ENCODE results near the gene SYMPK. TPM values are rescaled to one million over a fixed set of nuclear protein-coding genes. Genes with fewer than 3 reads are reported as not detected.

SYMPK gene
- total RNA-seq, 5 donors from 2014 or later (not counting 1 experiment from before 2014, with no cell fraction given), result 89.7 to 102 (median 94.7) TPM

DNA sequence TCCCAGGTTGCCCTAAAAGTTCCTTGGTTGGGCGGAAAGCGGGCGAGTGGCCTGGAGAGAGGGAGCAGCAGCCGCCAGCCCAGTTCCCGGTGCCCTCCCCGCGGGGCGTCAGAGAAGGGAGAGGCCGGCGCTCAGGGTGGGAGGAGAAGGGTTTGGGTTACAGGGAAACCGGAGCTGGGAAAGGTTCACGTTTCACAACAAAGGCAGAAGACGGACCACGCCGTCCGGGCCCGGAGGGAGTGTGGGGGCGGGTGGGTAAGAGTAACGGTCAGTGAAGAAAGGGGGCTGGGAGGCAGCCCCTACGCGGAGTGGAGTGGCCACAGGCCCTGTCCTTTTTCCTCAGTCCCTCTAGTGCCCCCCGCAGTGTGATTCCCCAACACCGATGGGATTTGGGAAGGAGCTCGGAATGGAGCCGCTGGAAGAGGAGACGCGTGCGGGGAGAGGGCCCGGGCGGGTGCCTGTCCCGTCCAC lies 95.5 kb downstream of the SYMPK start:
- H3K9me3 ChIP-seq, result no peaks in the 10 kb centered on the region
- H3K36me3 ChIP-seq (ENCODE audit: control insufficient read depth in 2 of 2, extremely low read depth in 1 of 2, insufficient read depth in 1 of 2, low read length in 1 of 2), result no peaks in the 10 kb centered on the region
- H3K27me3 ChIP-seq (replicated peaks in 1 of 2; ENCODE audit: control insufficient read depth in 2 of 2, extremely low read depth in 1 of 2, insufficient read depth in 2 of 2, low read length in 1 of 2), result peaks cover 0 to 66% of the 10 kb centered on the region in 2 experiments
- WGBS (ENCODE audit: insufficient coverage), result 50% methylated on average over 16 of the region's 31 CpGs
- no peaks in the 10 kb centered on the region for H3K36me3 Mint-ChIP-seq
- ATAC-seq (replicated peaks in 1 of 4) (no peak), DNase-seq (no peak)
- no peaks in the 10 kb centered on the region for H3K9me3 Mint-ChIP-seq
- H3K4me1 ChIP-seq (ENCODE audit: control insufficient read depth in 1 of 2, extremely low read depth in 1 of 2, insufficient read depth in 2 of 2, low read length in 2 of 2), result peaks cover 2 to 35% of the 10 kb centered on the region in 2 experiments
- peaks cover 8 to 20% of the 10 kb centered on the region in 2 donors for H3K27me3 Mint-ChIP-seq
- CTCF ChIA-PET, result interaction anchor here in 1 of 2 donors (0.6 kb wide), 1 partner anchor 16 kb away, joined by 3 read pairs; no protein-coding TSS in a partner anchor
- H3K27ac ChIP-seq (ENCODE audit: low read length), result no peak overlapping the region
- peaks cover 9 to 20% (median 11%) of the 10 kb centered on the region in 3 donors for H3K4me1 Mint-ChIP-seq
- H3K4me3 ChIP-seq (ENCODE audit: control insufficient read depth in 1 of 2, extremely low read depth in 1 of 2, low read length in 1 of 2), result peak overlapping the region in 1 of 2 donors; percentile 34
- H3K4me3 Mint-ChIP-seq, result peak overlapping the region; percentile 43 to 90 (median 44)
- no peak overlapping the region for H3K27ac Mint-ChIP-seq
- POLR2A ChIA-PET, result no interaction called here

DNA sequence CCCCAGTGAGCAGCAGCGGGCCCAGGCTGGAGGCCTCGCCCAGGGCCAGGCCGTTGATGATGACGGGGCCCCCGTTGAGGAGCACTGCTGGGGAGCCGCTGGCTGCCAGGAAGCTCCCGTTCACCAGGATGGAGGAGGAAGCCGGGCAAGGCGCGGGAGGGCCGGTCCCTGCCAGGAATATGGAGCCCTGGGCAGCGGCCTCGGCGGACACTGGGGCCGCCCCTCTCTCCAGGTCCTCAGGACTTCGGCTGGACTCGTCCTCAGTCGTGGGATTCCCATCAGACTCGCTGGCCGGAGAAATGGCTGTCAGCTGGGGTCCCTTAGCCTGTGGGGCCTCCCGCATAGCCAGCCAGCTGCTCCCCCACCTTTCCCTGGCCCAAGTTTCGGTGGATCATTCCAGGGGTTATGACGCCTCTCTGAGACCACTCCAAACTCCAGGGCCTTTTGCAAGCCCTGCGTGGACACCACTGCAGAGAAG lies 96.0 kb downstream of the SYMPK start:
- no peak overlapping the region for H3K4me3 ChIP-seq (ENCODE audit: control insufficient read depth in 1 of 2, extremely low read depth in 1 of 2, low read length in 1 of 2)
- H3K27me3 ChIP-seq (replicated peaks in 1 of 2; ENCODE audit: control insufficient read depth in 2 of 2, extremely low read depth in 1 of 2, insufficient read depth in 2 of 2, low read length in 1 of 2), result peaks cover 0 to 69% of the 10 kb centered on the region in 2 experiments
- peak overlapping the region; percentile 43 to 90 (median 44) for H3K4me3 Mint-ChIP-seq
- no peaks in the 10 kb centered on the region for H3K36me3 Mint-ChIP-seq
- 92% methylated on average over 24 of the region's 24 CpGs for WGBS (ENCODE audit: insufficient coverage)
- no peaks in the 10 kb centered on the region for H3K9me3 ChIP-seq
- CTCF ChIA-PET, result interaction anchor here in 1 of 2 donors (0.6 kb wide), 1 partner anchor 15 kb away, joined by 3 read pairs; no protein-coding TSS in a partner anchor
- no peak overlapping the region for H3K27ac Mint-ChIP-seq
- H3K9me3 Mint-ChIP-seq, result no peaks in the 10 kb centered on the region
- H3K4me1 ChIP-seq (ENCODE audit: control insufficient read depth in 1 of 2, extremely low read depth in 1 of 2, insufficient read depth in 2 of 2, low read length in 2 of 2), result peaks cover 2 to 35% of the 10 kb centered on the region in 2 experiments
- DNase-seq (no peak), ATAC-seq (replicated peaks in 1 of 4) (no peak)
- POLR2A ChIA-PET, result no interaction called here
- no peaks in the 10 kb centered on the region for H3K36me3 ChIP-seq (ENCODE audit: control insufficient read depth in 2 of 2, extremely low read depth in 1 of 2, insufficient read depth in 1 of 2, low read length in 1 of 2)
- peaks cover 9 to 16% (median 11%) of the 10 kb centered on the region in 3 donors for H3K4me1 Mint-ChIP-seq
- H3K27ac ChIP-seq (ENCODE audit: low read length), result no peak overlapping the region
- peaks cover 8 to 22% of the 10 kb centered on the region in 2 donors for H3K27me3 Mint-ChIP-seq

DNA sequence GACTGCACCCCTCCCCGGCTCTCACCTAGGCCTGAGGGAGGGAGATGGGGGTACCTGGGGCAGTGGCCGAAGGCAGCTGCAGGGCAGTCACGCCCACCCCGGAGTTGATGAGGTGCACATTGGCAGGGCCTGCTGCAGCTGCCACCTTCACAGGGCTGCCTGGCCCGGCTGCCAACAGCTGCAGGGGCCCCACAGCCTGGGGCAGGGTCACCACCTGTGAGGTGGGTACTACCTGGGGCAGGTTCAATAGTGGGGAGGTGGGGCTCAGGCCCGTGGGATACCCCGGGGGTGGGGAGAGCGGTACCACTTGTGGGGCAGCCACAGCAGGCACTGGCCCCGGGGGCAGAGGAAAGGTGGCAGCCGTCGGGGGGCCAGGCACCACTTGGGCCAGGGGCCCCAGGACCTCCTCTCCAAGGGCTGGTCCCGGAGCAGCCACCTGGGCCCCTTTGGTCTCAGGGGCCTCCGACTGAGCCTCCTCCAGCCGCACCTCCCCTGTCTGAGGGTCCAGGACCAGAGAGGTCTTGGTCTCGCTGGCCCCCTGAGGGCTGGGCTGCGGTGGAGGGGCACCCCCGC lies 96.6 kb downstream of the SYMPK start:
- WGBS (ENCODE audit: insufficient coverage), result 92% methylated on average over 14 of the region's 17 CpGs
- Histone ChIP-seq H3K4me3 (ENCODE audit: control insufficient read depth in 1 of 2, extremely low read depth in 1 of 2, low read length in 1 of 2) (no peak overlapping the region), H3K36me3 (ENCODE audit: control insufficient read depth in 2 of 2, extremely low read depth in 1 of 2, insufficient read depth in 1 of 2, low read length in 1 of 2) (no peaks in the 10 kb centered on the region), H3K4me1 (ENCODE audit: control insufficient read depth in 1 of 2, extremely low read depth in 1 of 2, insufficient read depth in 2 of 2, low read length in 2 of 2) (peaks cover 2 to 35% of the 10 kb centered on the region in 2 experiments), H3K9me3 (no peaks in the 10 kb centered on the region), H3K27me3 (replicated peaks in 1 of 2; ENCODE audit: control insufficient read depth in 2 of 2, extremely low read depth in 1 of 2, insufficient read depth in 2 of 2, low read length in 1 of 2) (peaks cover 0 to 73% of the 10 kb centered on the region in 2 experiments), H3K27ac (ENCODE audit: low read length) (no peak overlapping the region)
- POLR2A ChIA-PET, result no interaction called here
- Mint-ChIP-seq H3K27ac (no peak overlapping the region), H3K4me3 (peak overlapping the region in 1 of 3 donors; percentile 51), H3K9me3 (no peaks in the 10 kb centered on the region), H3K27me3 (peaks cover 8 to 22% of the 10 kb centered on the region in 2 donors), H3K36me3 (no peaks in the 10 kb centered on the region), H3K4me1 (peaks cover 9 to 16% (median 11%) of the 10 kb centered on the region in 3 donors)
- CTCF ChIA-PET, result no interaction called here
- ATAC-seq (replicated peaks in 1 of 4), result no peak
- DNase-seq, result no peak

DNA sequence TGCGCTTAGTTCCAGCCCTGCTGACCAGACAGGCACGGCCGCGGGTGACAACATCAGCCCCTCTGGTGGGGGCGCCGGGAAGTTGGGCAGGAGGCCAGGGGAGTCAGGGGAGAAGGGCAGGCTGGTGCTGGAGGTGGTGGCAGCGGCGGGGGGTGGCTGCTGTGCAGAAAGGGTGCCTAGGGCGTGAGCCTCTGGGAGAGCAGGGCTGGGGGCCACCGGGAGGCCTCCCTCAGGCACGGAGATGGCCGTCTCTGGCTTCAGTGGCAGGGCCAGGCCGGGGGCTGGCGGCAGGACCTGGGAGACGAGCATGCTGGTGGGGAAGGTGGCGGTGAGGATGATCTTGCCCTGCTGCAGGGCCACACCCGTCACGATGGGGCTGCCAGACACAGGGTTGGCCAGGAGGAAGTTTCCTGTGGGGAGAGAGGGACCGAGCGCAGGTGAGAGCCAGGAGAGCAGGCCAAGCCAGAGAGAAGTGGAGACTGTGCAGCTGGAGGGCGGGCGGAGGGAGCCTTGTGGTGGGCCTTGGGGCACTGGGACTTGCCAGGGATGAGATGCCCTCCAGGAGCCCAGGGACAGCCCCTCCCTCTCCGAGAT lies 97.1 kb downstream of the SYMPK start:
- DNase-seq (no peak), ATAC-seq (replicated peaks in 1 of 4) (no peak)
- Mint-ChIP-seq H3K4me1 (peaks cover 5 to 12% (median 8%) of the 10 kb centered on the region in 3 donors), H3K27me3 (peaks cover 8 to 22% of the 10 kb centered on the region in 2 donors), H3K27ac (no peak overlapping the region), H3K9me3 (no peaks in the 10 kb centered on the region), H3K36me3 (no peaks in the 10 kb centered on the region), H3K4me3 (peak overlapping the region in 1 of 3 donors; percentile 51)
- Histone ChIP-seq H3K27me3 (replicated peaks in 1 of 2; ENCODE audit: control insufficient read depth in 2 of 2, extremely low read depth in 1 of 2, insufficient read depth in 2 of 2, low read length in 1 of 2) (peaks cover 0 to 73% of the 10 kb centered on the region in 2 experiments), H3K36me3 (ENCODE audit: control insufficient read depth in 2 of 2, extremely low read depth in 1 of 2, insufficient read depth in 1 of 2, low read length in 1 of 2) (no peaks in the 10 kb centered on the region), H3K9me3 (no peaks in the 10 kb centered on the region), H3K4me1 (ENCODE audit: control insufficient read depth in 1 of 2, extremely low read depth in 1 of 2, insufficient read depth in 2 of 2, low read length in 2 of 2) (peaks cover 2 to 31% of the 10 kb centered on the region in 2 experiments), H3K27ac (ENCODE audit: low read length) (no peak overlapping the region), H3K4me3 (ENCODE audit: control insufficient read depth in 1 of 2, extremely low read depth in 1 of 2, low read length in 1 of 2) (no peak overlapping the region)
- 83% methylated on average over 22 of the region's 23 CpGs for WGBS (ENCODE audit: insufficient coverage)
- ChIA-PET CTCF (no interaction called here), POLR2A (no interaction called here)

Other genes with a start within 250 kb of the SYMPK start
- 10 to 100 TPM; 63.7 to 90.5 (median 74.1) TPM for gene EML2, start 223.8 kb downstream of the SYMPK start, total RNA-seq
- 10 to 100 TPM in 1 of 5 donors, 1 to 10 TPM in 4; 6.9 to 10.8 (median 7.1) TPM for gene GIPR, start 194.9 kb downstream of the SYMPK start, total RNA-seq
- 100 to 1,000 TPM; 375 to 450 (median 395) TPM for gene SNRPD2, start 171.2 kb downstream of the SYMPK start, total RNA-seq
- 10 to 100 TPM in 3 of 5 donors, 1 to 10 TPM in 2; 5.4 to 13.7 (median 10.3) TPM for gene QPCTL, start 170.5 kb downstream of the SYMPK start, total RNA-seq
- gene FBXO46, start 132.3 kb downstream of the SYMPK start, total RNA-seq, result 10 to 100 TPM; 27.9 to 48.3 (median 38.0) TPM
- not detected for gene MEIOSIN, start 129.7 kb downstream of the SYMPK start, total RNA-seq
- gene SIX5, start 93.9 kb downstream of the SYMPK start, total RNA-seq, result 1 to 10 TPM in 3 of 5 donors, under 1 TPM in 2; 0.89 to 2.1 (median 1.3) TPM
- gene DMPK, start 80.7 kb downstream of the SYMPK start, total RNA-seq, result 10 to 100 TPM; 31.4 to 46.4 (median 36.9) TPM
- 10 to 100 TPM; 28.4 to 53.3 (median 44.6) TPM for gene DMWD, start 70.3 kb downstream of the SYMPK start, total RNA-seq
- gene RSPH6A, start 47.8 kb downstream of the SYMPK start, total RNA-seq, result under 1 TPM; 0.20 to 0.47 (median 0.38) TPM
- gene FOXA3, start 1.2 kb upstream of the SYMPK start, total RNA-seq, result under 1 TPM in 1 of 5 donors, not detected in 4; 0.16 TPM
- gene IRF2BP1, start 23.0 kb upstream of the SYMPK start, total RNA-seq, result 10 to 100 TPM; 22.7 to 42.3 (median 38.0) TPM
- 10 to 100 TPM in 3 of 5 donors, 1 to 10 TPM in 2; 7.3 to 17.5 (median 16.9) TPM for gene MYPOP, start 39.5 kb upstream of the SYMPK start, total RNA-seq
- gene NANOS2, start 51.6 kb upstream of the SYMPK start, total RNA-seq, result not detected
- gene NOVA2, start 110.7 kb upstream of the SYMPK start, total RNA-seq, result under 1 TPM in 1 of 5 donors, not detected in 4; 0.03 TPM
- gene CCDC61, start 132.3 kb upstream of the SYMPK start, total RNA-seq, result 10 to 100 TPM; 18.3 to 42.9 (median 39.4) TPM
- not detected for gene PGLYRP1, start 159.9 kb upstream of the SYMPK start, total RNA-seq
- not detected for gene IGFL4, start 177.9 kb upstream of the SYMPK start, total RNA-seq

Data from T-cell (primary cell).